Gastrocnemius medialis (tissue), 4 donors: ENCODE data around the gene SPOCD1. TPM values are rescaled to one million over a fixed set of nuclear protein-coding genes. Genes with fewer than 3 reads are reported as not detected.

ENCODE experiments used
- ATAC-seq, 2 donors: fragments of 150-250 bp; one replicate each; pipeline ENCODE4 v1.9.1; 2016
- DNase-seq, 2 donors: peaks; one replicate each; pipeline ENCODE4 v3.0.0-alpha.2; 2019
- H3K27ac ChIP-seq, 4 donors: fragments of 200-600 bp; sonication (generic); 1 replicate in 1 of 4; 2 replicates in 3 of 4; pipeline ENCODE4 v1.5.1; 2016 to 2018; ENCODE audit warnings: mild to moderate bottlenecking in 2 of 4, moderate library complexity in 1 of 4
- H3K27me3 ChIP-seq, 3 donors: fragments of 200-600 bp; sonication (generic) in 2 of 3; 1 replicate in 1 of 3; 2 replicates in 2 of 3; pipeline versions ENCODE4 v1.5.1 to v1.6.0; 2016 to 2019; ENCODE audit warnings: mild to moderate bottlenecking in 1 of 3, moderate library complexity in 1 of 3
- H3K36me3 ChIP-seq, 2 donors: fragments of 200-600 bp; sonication (generic) in 1 of 2; one replicate each; pipeline ENCODE4 v1.5.1; 2017 to 2018
- H3K4me1 ChIP-seq, 2 donors: fragments of 200-600 bp; sonication (generic) in 1 of 2; one replicate each; pipeline ENCODE4 v1.5.1; 2016 to 2017; ENCODE audit warnings: mild to moderate bottlenecking in 2 of 2
- H3K4me3 ChIP-seq, 4 donors: fragments of 200-600 bp; sonication (generic) in 3 of 4; 1 replicate in 1 of 4; 2 replicates in 3 of 4; pipeline ENCODE4 v1.5.1; 2016 to 2019; ENCODE audit warnings: mild to moderate bottlenecking in 2 of 4
- H3K9me3 ChIP-seq, 3 donors: fragments of 200-600 bp; sonication (generic) in 2 of 3; 1 replicate in 1 of 3; 2 replicates in 2 of 3; pipeline ENCODE4 v1.5.1; 2016 to 2019
- CTCF ChIP-seq, 5 experiments: fragments of 450-650 bp in 3 of 5; fragments of 200-600 bp in 2 of 5; sonication (generic) in 2 of 5; IDR thresholded peaks in 4 of 5; conservative IDR thresholded peaks in 1 of 5; 1 replicate in 4 of 5; 2 replicates in 1 of 5; pipeline ENCODE4 v1.5.1; 2016 to 2019; ENCODE audit warnings: antibody characterized with exemption in 5 of 5, mild to moderate bottlenecking in 3 of 5, moderate library complexity in 3 of 5
- POLR2A ChIP-seq, 2 donors: fragments of 450-650 bp; IDR thresholded peaks; one replicate each; pipeline ENCODE4 v1.6.1; 2017; ENCODE audit warnings: antibody characterized with exemption in 2 of 2, mild to moderate bottlenecking in 2 of 2, moderate library complexity in 2 of 2
- in situ Hi-C, 4 donors: fragments of 200-750 bp; cut with MboI; loops; one replicate each; pipeline versions ENCODE4 v1.15.0 to v1.8.0; 2017; ENCODE audit warnings: low sequenced_read_pairs in 4 of 4
- intact Hi-C: fragments of 100-400 bp; cut with DNase I; formaldehyde crosslinking; loops from one replicate; pipeline ENCODE4 v1.15.1; 2023; ENCODE audit warnings: low total_unique reads
- total RNA-seq, 4 donors: library from RNA; depleted of rRNA; stranded (reverse); fragments of >200 nt; gene quantifications; one replicate each; pipeline versions ENCODE4 v1.1.0 to v1.2.3, GENCODE V29; 2016

Gene SPOCD1
- total RNA-seq, 4 donors from 2014 or later = not detected

GRCh38 chr1:31780632-31781031, 35.2 kb downstream of the SPOCD1 start:
- H3K27me3 ChIP-seq = peaks cover under 1 to 11% (median under 1%) of the 10 kb centered on the region in 3 donors
- intact Hi-C loops (no loop called here), in situ Hi-C loops (loop anchor here (5.0 to 25.0 kb wide), 4 partner anchors 113 to 218 kb away; no protein-coding TSS in a partner anchor)
- H3K4me1 ChIP-seq = no peaks in the 10 kb centered on the region
- H3K36me3 ChIP-seq = no peaks in the 10 kb centered on the region
- DNase-seq (no peak), ATAC-seq (no peak)
- no peak for TF ChIP-seq POLR2A (IDR thresholded peaks at IDR 0.05)
- no peak for TF ChIP-seq CTCF (IDR thresholded peaks at IDR 0.05 in 4 of 5, conservative IDR thresholded peaks at IDR 0.05 in 1 of 5)
- H3K4me3 ChIP-seq = no peak overlapping the region
- H3K27ac ChIP-seq = no peak overlapping the region
- H3K9me3 ChIP-seq = no peaks in the 10 kb centered on the region

- Histone ChIP-seq H3K27ac (no peak overlapping the region), H3K36me3 (no peaks in the 10 kb centered on the region), H3K4me3 (no peak overlapping the region), H3K27me3 (peaks cover 9 to 19% (median 10%) of the 10 kb centered on the region in 3 donors), H3K9me3 (no peaks in the 10 kb centered on the region), H3K4me1 (no peaks in the 10 kb centered on the region)
- ATAC-seq = no peak
- in situ Hi-C loops (loop anchor here (5.0 to 25.0 kb wide), 4 partner anchors 112 to 217 kb away; no protein-coding TSS in a partner anchor), intact Hi-C loops (no loop called here)
- no peak for DNase-seq
- no peak for TF ChIP-seq POLR2A (IDR thresholded peaks at IDR 0.05)
- TF ChIP-seq CTCF (IDR thresholded peaks at IDR 0.05 in 4 of 5, conservative IDR thresholded peaks at IDR 0.05 in 1 of 5) = no peak
Measured at GRCh38 chr1:31779687-31780086, 36.1 kb downstream of the SPOCD1 start.

GRCh38 chr1:31778763-31779488, 36.9 kb downstream of the SPOCD1 start:
- Histone ChIP-seq H3K36me3 (no peaks in the 10 kb centered on the region), H3K27me3 (peaks cover 15 to 26% (median 16%) of the 10 kb centered on the region in 3 donors), H3K9me3 (no peaks in the 10 kb centered on the region), H3K4me3 (no peak overlapping the region), H3K4me1 (no peaks in the 10 kb centered on the region), H3K27ac (no peak overlapping the region)
- ATAC-seq = no peak
- in situ Hi-C loops (loop anchor here in 2 of 4 donors (25.0 kb wide), 1 partner anchor 217 kb away; no protein-coding TSS in a partner anchor), intact Hi-C loops (no loop called here)
- TF ChIP-seq POLR2A (IDR thresholded peaks at IDR 0.05) (no peak), CTCF (IDR thresholded peaks at IDR 0.05 in 4 of 5, conservative IDR thresholded peaks at IDR 0.05 in 1 of 5) (no peak)
- DNase-seq = no peak

GRCh38 chr1:31776516-31776915, 39.3 kb downstream of the SPOCD1 start:
- H3K4me1 ChIP-seq = peaks cover 4 to 9% of the 10 kb centered on the region in 2 donors
- no peak for ATAC-seq
- in situ Hi-C loops = loop anchor here in 2 of 4 donors (25.0 kb wide), 1 partner anchor 214 kb away; no protein-coding TSS in a partner anchor

More at GRCh38 chr1:31776516-31776915, 39.3 kb downstream of the SPOCD1 start:
- DNase-seq = no peak
- Histone ChIP-seq H3K27me3 (peaks cover 35 to 41% (median 40%) of the 10 kb centered on the region in 3 donors), H3K9me3 (no peaks in the 10 kb centered on the region), H3K36me3 (no peaks in the 10 kb centered on the region), H3K4me3 (no peak overlapping the region), H3K27ac (no peak overlapping the region)
- TF ChIP-seq POLR2A (IDR thresholded peaks at IDR 0.05) (no peak), CTCF (IDR thresholded peaks at IDR 0.05 in 4 of 5, conservative IDR thresholded peaks at IDR 0.05 in 1 of 5) (no peak)
- intact Hi-C loops = no loop called here
